HEK293 (cell line): Measurements from ENCODE around the gene TEX2.

Experiments
- GLIS1 ChIP-seq: fragments of 450-650 bp; formaldehyde crosslinking; IDR thresholded peaks from 2 replicates; pipeline ENCODE4 v1.5.1; 2016; ENCODE audit warnings: missing biosample characterization, missing genetic modification characterization
- HOXA7 ChIP-seq: sonication (generic); formaldehyde crosslinking; IDR thresholded peaks from 2 replicates; pipeline ENCODE4 v1.8.1; 2022; ENCODE audit warnings: missing genetic modification reagents, borderline replicate concordance
- IKZF3 ChIP-seq: fragments of 450-650 bp; IDR thresholded peaks from 2 replicates; pipeline ENCODE4 v1.5.0; 2018; ENCODE audit warnings: missing biosample characterization, mild to moderate bottlenecking, missing genetic modification characterization, moderate library complexity
- KLF10 ChIP-seq: fragments of 450-650 bp; IDR thresholded peaks from 2 replicates; pipeline ENCODE4 v1.5.1; 2018; ENCODE audit warnings: missing biosample characterization, mild to moderate bottlenecking, missing genetic modification characterization
- KLF8 ChIP-seq: fragments of 450-650 bp; formaldehyde crosslinking; IDR thresholded peaks from 2 replicates; pipeline ENCODE4 v1.5.1; 2016; ENCODE audit warnings: missing biosample characterization, missing genetic modification characterization
- RBAK ChIP-seq: fragments of 450-650 bp; formaldehyde crosslinking; IDR thresholded peaks from 2 replicates; pipeline ENCODE4 v1.5.1; 2016; ENCODE audit warnings: missing biosample characterization, missing genetic modification characterization
- REPIN1 ChIP-seq: fragments of 450-650 bp; formaldehyde crosslinking; IDR thresholded peaks from 2 replicates; pipeline ENCODE4 v1.5.1; 2017; ENCODE audit warnings: missing biosample characterization, missing genetic modification characterization, low read depth
- ZBTB7A ChIP-seq: fragments of 450-650 bp; formaldehyde crosslinking; IDR thresholded peaks from 2 replicates; pipeline ENCODE4 v1.5.1; 2016; ENCODE audit warnings: low read depth, missing biosample characterization, missing genetic modification characterization
- ZNF140 ChIP-seq: fragments of 450-650 bp; formaldehyde crosslinking; IDR thresholded peaks from 2 replicates; pipeline ENCODE4 v1.5.1; 2016; ENCODE audit warnings: missing biosample characterization, missing genetic modification characterization
- ZNF221 ChIP-seq: fragments of 450-650 bp; formaldehyde crosslinking; IDR thresholded peaks from 2 replicates; pipeline ENCODE4 v1.5.1; 2017; ENCODE audit warnings: missing biosample characterization, missing genetic modification characterization, borderline replicate concordance
- ZNF223 ChIP-seq: fragments of 450-650 bp; formaldehyde crosslinking; IDR thresholded peaks from 2 replicates; pipeline ENCODE4 v1.5.1; 2016; ENCODE audit warnings: missing biosample characterization, missing genetic modification characterization
- ZNF510 ChIP-seq: fragments of 450-650 bp; formaldehyde crosslinking; IDR thresholded peaks from 2 replicates; pipeline ENCODE4 v1.5.1; 2018; ENCODE audit warnings: mild to moderate bottlenecking, missing genetic modification characterization, missing biosample characterization; ENCODE audit not compliant: insufficient replicate concordance
- ZNF555 ChIP-seq: fragments of 450-650 bp; formaldehyde crosslinking; conservative IDR thresholded peaks from 2 replicates; pipeline ENCODE4 v1.5.1; 2017; ENCODE audit warnings: missing biosample characterization, mild to moderate bottlenecking, missing genetic modification characterization, inconsistent platforms
- ZNF560 ChIP-seq: fragments of 450-650 bp; formaldehyde crosslinking; IDR thresholded peaks from 2 replicates; pipeline ENCODE4 v1.5.1; 2017; ENCODE audit warnings: missing biosample characterization, missing genetic modification characterization, borderline replicate concordance
- ZNF561 ChIP-seq: fragments of 450-650 bp; IDR thresholded peaks from 2 replicates; pipeline ENCODE4 v1.5.1; 2018; ENCODE audit warnings: missing biosample characterization, missing genetic modification characterization, borderline replicate concordance
- ZNF600 ChIP-seq: fragments of 450-650 bp; formaldehyde crosslinking; IDR thresholded peaks from 2 replicates; pipeline ENCODE4 v1.5.1; 2016; ENCODE audit warnings: missing biosample characterization, missing genetic modification characterization
- ZNF768 ChIP-seq: fragments of 450-650 bp; formaldehyde crosslinking; IDR thresholded peaks from 2 replicates; pipeline ENCODE4 v1.5.1; 2018; ENCODE audit warnings: missing biosample characterization, mild to moderate bottlenecking, missing genetic modification characterization
- ZNF776 ChIP-seq: fragments of 450-650 bp; formaldehyde crosslinking; IDR thresholded peaks from 2 replicates; pipeline ENCODE4 v1.5.0; 2017; ENCODE audit warnings: missing biosample characterization, missing genetic modification characterization, borderline replicate concordance
- ZNF785 ChIP-seq: fragments of 450-650 bp; formaldehyde crosslinking; IDR thresholded peaks from 2 replicates; pipeline ENCODE4 v1.5.1; 2016; ENCODE audit warnings: missing biosample characterization, missing genetic modification characterization
- TF ChIP-seq, protein P1 (sequence below): fragments of 450-650 bp; formaldehyde crosslinking; IDR thresholded peaks from 2 replicates; pipeline ENCODE4 v1.5.1; 2017; ENCODE audit warnings: missing biosample characterization, missing genetic modification characterization
- TF ChIP-seq, protein P2 (sequence below): fragments of 450-650 bp; formaldehyde crosslinking; IDR thresholded peaks from 2 replicates; pipeline ENCODE4 v1.5.1; 2017; ENCODE audit warnings: missing biosample characterization, missing genetic modification characterization
- TF ChIP-seq, protein P3 (sequence below): fragments of 450-650 bp; formaldehyde crosslinking; IDR thresholded peaks from 2 replicates; pipeline ENCODE4 v1.5.1; 2016; ENCODE audit warnings: missing biosample characterization, missing genetic modification characterization
- TF ChIP-seq, protein P4 (sequence below): fragments of 450-650 bp; formaldehyde crosslinking; IDR thresholded peaks from 2 replicates; pipeline ENCODE4 v1.5.1; 2016; ENCODE audit warnings: missing biosample characterization, missing genetic modification characterization
- TF ChIP-seq, protein P5 (sequence below): fragments of 450-650 bp; formaldehyde crosslinking; IDR thresholded peaks from 2 replicates; pipeline ENCODE4; 2016; ENCODE audit warnings: missing biosample characterization, missing genetic modification characterization
- TF ChIP-seq, protein P6 (sequence below): fragments of 450-650 bp; formaldehyde crosslinking; IDR thresholded peaks from 2 replicates; pipeline ENCODE4 v1.5.1; 2016; ENCODE audit warnings: missing biosample characterization, missing genetic modification characterization

The TEX2 gene

DNA sequence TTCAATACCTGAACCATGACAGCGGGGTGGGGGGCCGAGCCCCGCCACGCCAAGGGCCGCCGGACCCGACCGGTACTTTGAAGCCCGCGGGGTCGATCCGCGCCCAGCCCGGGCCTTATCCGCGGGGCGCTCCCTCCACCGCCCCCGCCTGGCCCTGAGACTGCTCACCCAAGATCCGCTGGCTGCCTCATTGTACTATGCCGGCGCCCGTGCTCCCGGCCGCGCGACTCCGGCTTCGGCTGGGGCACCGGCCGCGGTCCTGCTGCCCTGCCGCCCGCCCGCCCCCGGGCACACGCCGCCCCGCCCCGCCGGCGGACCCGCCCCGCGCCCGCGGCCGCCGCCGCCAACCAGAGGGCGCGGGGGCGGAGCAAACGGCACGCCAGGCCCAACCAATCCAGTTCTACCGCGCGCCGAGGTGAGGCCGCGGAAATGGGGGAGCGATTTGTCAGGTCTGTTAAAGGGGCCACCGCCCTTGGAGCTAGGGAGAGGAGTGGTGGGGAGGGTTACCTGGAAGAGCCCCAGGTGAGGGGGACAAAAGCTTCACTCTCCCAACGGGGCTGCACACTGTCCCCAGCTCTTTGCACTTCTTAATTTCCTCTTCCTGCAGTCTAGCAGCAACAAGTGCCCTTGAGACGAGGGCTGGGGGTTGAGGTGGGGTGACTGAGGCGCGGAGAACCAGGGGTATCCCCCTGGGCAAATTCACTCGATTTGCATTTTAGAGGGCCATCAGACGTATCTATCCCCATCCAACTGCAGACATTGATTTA is at the start of gene TEX2 (continued):
- TF ChIP-seq ZBTB7A (tag by site-specific recombination) (no peak), ZNF140 (tag by site-specific recombination) (no peak), ZNF768 (no peak), RBAK (no peak), GLIS1 (tag by site-specific recombination) (no peak), IKZF3 (tag by site-specific recombination) (no peak), HOXA7 (CRISPR knock-in tag) (no peak), ZNF600 (tag by site-specific recombination) (no peak), KLF10 (tag by site-specific recombination) (no peak), ZNF560 (no peak), ZNF510 (no peak), REPIN1 (tag by site-specific recombination) (no peak), ZNF561 (tag by site-specific recombination) (no peak), ZNF221 (no peak), ZNF776 (tag by site-specific recombination) (no peak), ZNF785 (tag by site-specific recombination) (no peak), ZNF223 (no peak), ZNF555 (no peak), KLF8 (tag by site-specific recombination) (no peak)
- TF ChIP-seq, protein P1, sequence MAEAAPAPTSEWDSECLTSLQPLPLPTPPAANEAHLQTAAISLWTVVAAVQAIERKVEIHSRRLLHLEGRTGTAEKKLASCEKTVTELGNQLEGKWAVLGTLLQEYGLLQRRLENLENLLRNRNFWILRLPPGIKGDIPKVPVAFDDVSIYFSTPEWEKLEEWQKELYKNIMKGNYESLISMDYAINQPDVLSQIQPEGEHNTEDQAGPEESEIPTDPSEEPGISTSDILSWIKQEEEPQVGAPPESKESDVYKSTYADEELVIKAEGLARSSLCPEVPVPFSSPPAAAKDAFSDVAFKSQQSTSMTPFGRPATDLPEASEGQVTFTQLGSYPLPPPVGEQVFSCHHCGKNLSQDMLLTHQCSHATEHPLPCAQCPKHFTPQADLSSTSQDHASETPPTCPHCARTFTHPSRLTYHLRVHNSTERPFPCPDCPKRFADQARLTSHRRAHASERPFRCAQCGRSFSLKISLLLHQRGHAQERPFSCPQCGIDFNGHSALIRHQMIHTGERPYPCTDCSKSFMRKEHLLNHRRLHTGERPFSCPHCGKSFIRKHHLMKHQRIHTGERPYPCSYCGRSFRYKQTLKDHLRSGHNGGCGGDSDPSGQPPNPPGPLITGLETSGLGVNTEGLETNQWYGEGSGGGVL (tag by site-specific recombination): no peak
- TF ChIP-seq, protein P2, sequence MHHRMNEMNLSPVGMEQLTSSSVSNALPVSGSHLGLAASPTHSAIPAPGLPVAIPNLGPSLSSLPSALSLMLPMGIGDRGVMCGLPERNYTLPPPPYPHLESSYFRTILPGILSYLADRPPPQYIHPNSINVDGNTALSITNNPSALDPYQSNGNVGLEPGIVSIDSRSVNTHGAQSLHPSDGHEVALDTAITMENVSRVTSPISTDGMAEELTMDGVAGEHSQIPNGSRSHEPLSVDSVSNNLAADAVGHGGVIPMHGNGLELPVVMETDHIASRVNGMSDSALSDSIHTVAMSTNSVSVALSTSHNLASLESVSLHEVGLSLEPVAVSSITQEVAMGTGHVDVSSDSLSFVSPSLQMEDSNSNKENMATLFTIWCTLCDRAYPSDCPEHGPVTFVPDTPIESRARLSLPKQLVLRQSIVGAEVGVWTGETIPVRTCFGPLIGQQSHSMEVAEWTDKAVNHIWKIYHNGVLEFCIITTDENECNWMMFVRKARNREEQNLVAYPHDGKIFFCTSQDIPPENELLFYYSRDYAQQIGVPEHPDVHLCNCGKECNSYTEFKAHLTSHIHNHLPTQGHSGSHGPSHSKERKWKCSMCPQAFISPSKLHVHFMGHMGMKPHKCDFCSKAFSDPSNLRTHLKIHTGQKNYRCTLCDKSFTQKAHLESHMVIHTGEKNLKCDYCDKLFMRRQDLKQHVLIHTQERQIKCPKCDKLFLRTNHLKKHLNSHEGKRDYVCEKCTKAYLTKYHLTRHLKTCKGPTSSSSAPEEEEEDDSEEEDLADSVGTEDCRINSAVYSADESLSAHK: 0 out of 2 replicates have a peak, but pooled peaks have one; percentile 23
- TF ChIP-seq, protein P3, sequence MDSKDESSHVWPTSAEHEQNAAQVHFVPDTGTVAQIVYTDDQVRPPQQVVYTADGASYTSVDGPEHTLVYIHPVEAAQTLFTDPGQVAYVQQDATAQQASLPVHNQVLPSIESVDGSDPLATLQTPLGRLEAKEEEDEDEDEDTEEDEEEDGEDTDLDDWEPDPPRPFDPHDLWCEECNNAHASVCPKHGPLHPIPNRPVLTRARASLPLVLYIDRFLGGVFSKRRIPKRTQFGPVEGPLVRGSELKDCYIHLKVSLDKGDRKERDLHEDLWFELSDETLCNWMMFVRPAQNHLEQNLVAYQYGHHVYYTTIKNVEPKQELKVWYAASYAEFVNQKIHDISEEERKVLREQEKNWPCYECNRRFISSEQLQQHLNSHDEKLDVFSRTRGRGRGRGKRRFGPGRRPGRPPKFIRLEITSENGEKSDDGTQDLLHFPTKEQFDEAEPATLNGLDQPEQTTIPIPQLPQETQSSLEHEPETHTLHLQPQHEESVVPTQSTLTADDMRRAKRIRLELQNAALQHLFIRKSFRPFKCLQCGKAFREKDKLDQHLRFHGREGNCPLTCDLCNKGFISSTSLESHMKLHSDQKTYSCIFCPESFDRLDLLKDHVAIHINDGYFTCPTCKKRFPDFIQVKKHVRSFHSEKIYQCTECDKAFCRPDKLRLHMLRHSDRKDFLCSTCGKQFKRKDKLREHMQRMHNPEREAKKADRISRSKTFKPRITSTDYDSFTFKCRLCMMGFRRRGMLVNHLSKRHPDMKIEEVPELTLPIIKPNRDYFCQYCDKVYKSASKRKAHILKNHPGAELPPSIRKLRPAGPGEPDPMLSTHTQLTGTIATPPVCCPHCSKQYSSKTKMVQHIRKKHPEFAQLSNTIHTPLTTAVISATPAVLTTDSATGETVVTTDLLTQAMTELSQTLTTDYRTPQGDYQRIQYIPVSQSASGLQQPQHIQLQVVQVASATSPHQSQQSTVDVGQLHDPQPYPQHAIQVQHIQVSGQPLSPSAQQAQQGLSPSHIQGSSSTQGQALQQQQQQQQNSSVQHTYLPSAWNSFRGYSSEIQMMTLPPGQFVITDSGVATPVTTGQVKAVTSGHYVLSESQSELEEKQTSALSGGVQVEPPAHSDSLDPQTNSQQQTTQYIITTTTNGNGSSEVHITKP: peak; percentile 54
- TF ChIP-seq, protein P4, sequence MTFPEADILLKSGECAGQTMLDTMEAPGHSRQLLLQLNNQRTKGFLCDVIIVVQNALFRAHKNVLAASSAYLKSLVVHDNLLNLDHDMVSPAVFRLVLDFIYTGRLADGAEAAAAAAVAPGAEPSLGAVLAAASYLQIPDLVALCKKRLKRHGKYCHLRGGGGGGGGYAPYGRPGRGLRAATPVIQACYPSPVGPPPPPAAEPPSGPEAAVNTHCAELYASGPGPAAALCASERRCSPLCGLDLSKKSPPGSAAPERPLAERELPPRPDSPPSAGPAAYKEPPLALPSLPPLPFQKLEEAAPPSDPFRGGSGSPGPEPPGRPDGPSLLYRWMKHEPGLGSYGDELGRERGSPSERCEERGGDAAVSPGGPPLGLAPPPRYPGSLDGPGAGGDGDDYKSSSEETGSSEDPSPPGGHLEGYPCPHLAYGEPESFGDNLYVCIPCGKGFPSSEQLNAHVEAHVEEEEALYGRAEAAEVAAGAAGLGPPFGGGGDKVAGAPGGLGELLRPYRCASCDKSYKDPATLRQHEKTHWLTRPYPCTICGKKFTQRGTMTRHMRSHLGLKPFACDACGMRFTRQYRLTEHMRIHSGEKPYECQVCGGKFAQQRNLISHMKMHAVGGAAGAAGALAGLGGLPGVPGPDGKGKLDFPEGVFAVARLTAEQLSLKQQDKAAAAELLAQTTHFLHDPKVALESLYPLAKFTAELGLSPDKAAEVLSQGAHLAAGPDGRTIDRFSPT: no peak
- TF ChIP-seq, protein P5, sequence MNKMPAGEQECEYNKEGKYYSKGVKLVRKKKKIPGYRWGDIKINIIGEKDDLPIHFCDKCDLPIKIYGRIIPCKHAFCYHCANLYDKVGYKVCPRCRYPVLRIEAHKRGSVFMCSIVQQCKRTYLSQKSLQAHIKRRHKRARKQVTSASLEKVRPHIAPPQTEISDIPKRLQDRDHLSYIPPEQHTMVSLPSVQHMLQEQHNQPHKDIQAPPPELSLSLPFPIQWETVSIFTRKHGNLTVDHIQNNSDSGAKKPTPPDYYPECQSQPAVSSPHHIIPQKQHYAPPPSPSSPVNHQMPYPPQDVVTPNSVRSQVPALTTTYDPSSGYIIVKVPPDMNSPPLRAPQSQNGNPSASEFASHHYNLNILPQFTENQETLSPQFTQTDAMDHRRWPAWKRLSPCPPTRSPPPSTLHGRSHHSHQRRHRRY (tag by site-specific recombination): no peak
- TF ChIP-seq, protein P6, sequence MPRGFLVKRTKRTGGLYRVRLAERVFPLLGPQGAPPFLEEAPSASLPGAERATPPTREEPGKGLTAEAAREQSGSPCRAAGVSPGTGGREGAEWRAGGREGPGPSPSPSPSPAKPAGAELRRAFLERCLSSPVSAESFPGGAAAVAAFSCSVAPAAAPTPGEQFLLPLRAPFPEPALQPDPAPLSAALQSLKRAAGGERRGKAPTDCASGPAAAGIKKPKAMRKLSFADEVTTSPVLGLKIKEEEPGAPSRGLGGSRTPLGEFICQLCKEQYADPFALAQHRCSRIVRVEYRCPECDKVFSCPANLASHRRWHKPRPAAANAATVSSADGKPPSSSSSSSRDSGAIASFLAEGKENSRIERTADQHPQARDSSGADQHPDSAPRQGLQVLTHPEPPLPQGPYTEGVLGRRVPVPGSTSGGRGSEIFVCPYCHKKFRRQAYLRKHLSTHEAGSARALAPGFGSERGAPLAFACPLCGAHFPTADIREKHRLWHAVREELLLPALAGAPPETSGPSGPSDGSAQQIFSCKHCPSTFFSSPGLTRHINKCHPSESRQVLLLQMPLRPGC (tag by site-specific recombination): no peak
